K562 (cell line): ENCODE results near the gene GDF2. TPM values are rescaled to one million over a fixed set of nuclear protein-coding genes. Genes with fewer than 3 reads are reported as not detected.

ENCODE experiments used
- ARNT ChIP-seq, 2 experiments: fragments of 450-650 bp; IDR thresholded peaks; 2 replicates each; pipeline ENCODE4 v1.6.1; 2016; ENCODE audit warnings: mild to moderate bottlenecking in 1 of 2
- ATF7 ChIP-seq: fragments of 450-650 bp; IDR thresholded peaks from 2 replicates; pipeline ENCODE4 v1.7.1; 2014; ENCODE audit warnings: mild to moderate bottlenecking, moderate library complexity
- BRD9 ChIP-seq: fragments of 450-650 bp; IDR thresholded peaks from 2 replicates; pipeline ENCODE4 v1.6.1; 2018; ENCODE audit warnings: low read depth; ENCODE audit not compliant: partially characterized antibody
- CREM ChIP-seq: IDR thresholded peaks from 2 replicates; pipeline ENCODE4 v1.6.1; 2014; ENCODE audit warnings: antibody characterized with exemption, low read depth
- DMBX1 ChIP-seq: fragments of 250-450 bp; sonication (Bioruptor Pico); IDR thresholded peaks from 2 replicates; pipeline ENCODE4 v1.8.0; 2022; ENCODE audit warnings: inconsistent platforms, mild to moderate bottlenecking, moderate library complexity, borderline replicate concordance
- E4F1 ChIP-seq: fragments of 250-450 bp; sonication (Bioruptor Pico); IDR thresholded peaks from 2 replicates; pipeline ENCODE4 v1.5.0; 2021; ENCODE audit warnings: mild to moderate bottlenecking, borderline replicate concordance
- ETV1 ChIP-seq: fragments of 450-650 bp; conservative IDR thresholded peaks from 2 replicates; pipeline ENCODE4 v1.6.1; 2016; ENCODE audit warnings: missing genetic modification characterization, control low read depth, low read depth, missing compliant biosample characterization
- GTF2E2 ChIP-seq: fragments of 200-800 bp; sonication (Bioruptor generic); IDR thresholded peaks from 2 replicates; pipeline ENCODE4 v1.6.1; 2016; ENCODE audit warnings: missing genetic modification characterization, missing compliant biosample characterization
- HNRNPUL1 ChIP-seq: fragments of 200-400 bp; formaldehyde crosslinking; IDR thresholded peaks from 2 replicates; pipeline ENCODE4 v1.6.1; 2017; ENCODE audit warnings: low read length
- L3MBTL2 ChIP-seq: fragments of 450-650 bp; IDR thresholded peaks from 2 replicates; pipeline ENCODE4 v1.6.1; 2016; ENCODE audit warnings: mild to moderate bottlenecking, moderate library complexity
- MEIS2 ChIP-seq: fragments of 450-650 bp; IDR thresholded peaks from 2 replicates; pipeline ENCODE4 v1.6.1; 2014; ENCODE audit warnings: mild to moderate bottlenecking; ENCODE audit not compliant: partially characterized antibody
- NCOR1 ChIP-seq: fragments of 450-650 bp; IDR thresholded peaks from 2 replicates; pipeline ENCODE4 v1.6.1; 2016; ENCODE audit warnings: mild to moderate bottlenecking, moderate library complexity
- RBFOX2 ChIP-seq: fragments of 200-400 bp; formaldehyde crosslinking; IDR thresholded peaks from 2 replicates; pipeline ENCODE4 v1.6.1; 2017; ENCODE audit warnings: low read depth, mild to moderate bottlenecking, low read length, moderate library complexity
- SMARCA4 ChIP-seq: fragments of 450-650 bp; IDR thresholded peaks from 2 replicates; pipeline ENCODE4 v1.6.1; 2016
- SMARCC2 ChIP-seq: fragments of 450-650 bp; IDR thresholded peaks from 2 replicates; pipeline ENCODE4 v1.6.1; 2017; ENCODE audit warnings: antibody characterized with exemption, moderate library complexity, mild to moderate bottlenecking, low read depth
- SNAPC5 ChIP-seq: fragments of 250-450 bp; sonication (Bioruptor Pico); IDR thresholded peaks from 2 replicates; pipeline ENCODE4 v1.8.0; 2021; ENCODE audit warnings: moderate library complexity, mild to moderate bottlenecking, inconsistent platforms
- STAT5A ChIP-seq: IDR thresholded peaks from 2 replicates; pipeline ENCODE4 v1.6.1; 2012; ENCODE audit warnings: low read length, inconsistent platforms, borderline replicate concordance
- TEAD1 ChIP-seq, 2 experiments: fragments of 450-650 bp in 1 of 2; sonication (generic) in 1 of 2; formaldehyde crosslinking; IDR thresholded peaks; 2 replicates each; pipeline versions ENCODE4 v1.4.0 to v1.8.0; 2020 to 2022; ENCODE audit warnings: mild to moderate bottlenecking in 2 of 2, missing genetic modification reagents in 1 of 2
- ZNF24 ChIP-seq: fragments of 450-650 bp; IDR thresholded peaks from 2 replicates; pipeline ENCODE4 v1.6.1; 2016
- ZNF316 ChIP-seq: fragments of 450-650 bp; IDR thresholded peaks from 2 replicates; pipeline ENCODE4 v1.6.1; 2016
- ZNF589 ChIP-seq: fragments of 200-800 bp; sonication (Bioruptor generic); IDR thresholded peaks from 2 replicates; pipeline ENCODE4 v1.6.1; 2016; ENCODE audit warnings: low read depth, missing genetic modification characterization, missing compliant biosample characterization
- ZNF830 ChIP-seq: fragments of 250-450 bp; sonication (Bioruptor Pico); IDR thresholded peaks from 2 replicates; pipeline ENCODE4 v1.5.0; 2021; ENCODE audit warnings: mild to moderate bottlenecking
- polyA plus RNA-seq, 8 experiments: library from polyadenylated mRNA; depleted of rRNA in 4 of 8; stranded (reverse) in 5 of 8; unstranded in 3 of 8; fragments of >200 nt; fragmentation: Nextera tagmentation in 2 of 8; fragmentation: Illumina TruSeq in 1 of 8; extraction: Ambion mirVana in 2 of 8; extraction: Trizol in 1 of 8; gene quantifications; 2 replicates each; pipeline versions ENCODE4 v1.2.1 to v1.2.3, GENCODE V29; 2011 to 2014; ENCODE audit warnings: inconsistent platforms in 1 of 8, missing spikeins in 1 of 8
- total RNA-seq, 7 experiments: library from RNA; depleted of rRNA in 6 of 7; stranded (reverse); fragments of >200 nt in 6 of 7; fragmentation: Illumina TruSeq in 2 of 7; extraction: Trizol in 2 of 7; gene quantifications; 2 replicates each; pipeline versions ENCODE4 v1.2.1 to v1.2.3, GENCODE V29; 2011 to 2021; ENCODE audit warnings: low replicate concordance in 1 of 7
- TF ChIP-seq, protein P1 (sequence below): fragments of 250-450 bp; sonication (Bioruptor Pico); IDR thresholded peaks from 2 replicates; pipeline ENCODE4 v1.6.1; 2021; ENCODE audit warnings: mild to moderate bottlenecking
- TF ChIP-seq, protein P2 (sequence below), 2 experiments: fragments of 200-800 bp in 1 of 2; sonication (Bioruptor generic) in 1 of 2; sonication (generic) in 1 of 2; formaldehyde crosslinking in 1 of 2; IDR thresholded peaks in 1 of 2; conservative IDR thresholded peaks in 1 of 2; 2 replicates each; pipeline versions ENCODE4 v1.5.0 to v1.6.1; 2016 to 2020; ENCODE audit warnings: missing compliant biosample characterization in 1 of 2, missing genetic modification characterization in 1 of 2, missing genetic modification reagents in 1 of 2

The GDF2 gene
- total and polyA plus RNA-seq, 9 of the 15 experiments (the other 6 are each of a cell fraction or from before 2014, with no cell fraction given), result 0.08 to 0.58 (median 0.27) TPM; not detected in 2

- TF ChIP-seq MEIS2 (peak; percentile 41), L3MBTL2 (peak; percentile 32; the same call in 1 of the 2 replicates), TEAD1 (CRISPR knock-in tag; IDR thresholded peaks at IDR 0.05) (0 out of 4 replicates have a peak, but pooled peaks of 1 of the 2 experiments have one; percentile 25), STAT5A (peak; percentile 94), NCOR1 (peak; percentile 77), E4F1 (CRISPR knock-in tag) (no peak), SMARCA4 (peak; percentile 70), ZNF830 (no peak), BRD9 (peak; percentile 68), ZNF24 (peak; percentile 87; the same call in 1 of the 2 replicates), CREM (no peak), ATF7 (peak; percentile 71), DMBX1 (CRISPR knock-in tag) (no peak; the same call in 1 of the 2 replicates), HNRNPUL1 (no peak), SNAPC5 (CRISPR knock-in tag) (no peak), ARNT (IDR thresholded peaks at IDR 0.05) (0 out of 4 replicates have a peak, but pooled peaks of 1 of the 2 experiments have one; percentile 58), ZNF316 (peak; percentile 47), RBFOX2 (peak; percentile 58), SMARCC2 (peak; percentile 63; the same call in 1 of the 2 replicates), ZNF589 (CRISPR knock-in tag) (no peak), ETV1 (tag) (peak; percentile 45), GTF2E2 (no peak; the same call in 1 of the 2 replicates)
- TF ChIP-seq, protein P1, sequence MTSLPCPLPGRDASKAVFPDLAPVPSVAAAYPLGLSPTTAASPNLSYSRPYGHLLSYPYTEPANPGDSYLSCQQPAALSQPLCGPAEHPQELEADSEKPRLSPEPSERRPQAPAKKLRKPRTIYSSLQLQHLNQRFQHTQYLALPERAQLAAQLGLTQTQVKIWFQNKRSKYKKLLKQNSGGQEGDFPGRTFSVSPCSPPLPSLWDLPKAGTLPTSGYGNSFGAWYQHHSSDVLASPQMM (CRISPR knock-in tag), result no peak
- TF ChIP-seq, protein P2, sequence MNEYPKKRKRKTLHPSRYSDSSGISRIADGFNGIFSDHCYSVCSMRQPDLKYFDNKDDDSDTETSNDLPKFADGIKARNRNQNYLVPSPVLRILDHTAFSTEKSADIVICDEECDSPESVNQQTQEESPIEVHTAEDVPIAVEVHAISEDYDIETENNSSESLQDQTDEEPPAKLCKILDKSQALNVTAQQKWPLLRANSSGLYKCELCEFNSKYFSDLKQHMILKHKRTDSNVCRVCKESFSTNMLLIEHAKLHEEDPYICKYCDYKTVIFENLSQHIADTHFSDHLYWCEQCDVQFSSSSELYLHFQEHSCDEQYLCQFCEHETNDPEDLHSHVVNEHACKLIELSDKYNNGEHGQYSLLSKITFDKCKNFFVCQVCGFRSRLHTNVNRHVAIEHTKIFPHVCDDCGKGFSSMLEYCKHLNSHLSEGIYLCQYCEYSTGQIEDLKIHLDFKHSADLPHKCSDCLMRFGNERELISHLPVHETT (CRISPR knock-in tag; conservative IDR thresholded peaks at IDR 0.05 in 1 of 2, IDR thresholded peaks at IDR 0.05 in 1 of 2), result peak in 1 of 2 experiments; percentile 65; a peak in 2 of 4 replicates
Measured at GRCh38 chr10:47336387-47337134, 14.3 kb downstream of the GDF2 start (continued).
